ENCODE measurements around the gene NDUFB10.
"Not testable (repeated sequence)": the region's sequence is repeated elsewhere in the genome, so short reads cannot be mapped to it uniquely, and the experiment has no call there.

Gene NDUFB10

DNA sequence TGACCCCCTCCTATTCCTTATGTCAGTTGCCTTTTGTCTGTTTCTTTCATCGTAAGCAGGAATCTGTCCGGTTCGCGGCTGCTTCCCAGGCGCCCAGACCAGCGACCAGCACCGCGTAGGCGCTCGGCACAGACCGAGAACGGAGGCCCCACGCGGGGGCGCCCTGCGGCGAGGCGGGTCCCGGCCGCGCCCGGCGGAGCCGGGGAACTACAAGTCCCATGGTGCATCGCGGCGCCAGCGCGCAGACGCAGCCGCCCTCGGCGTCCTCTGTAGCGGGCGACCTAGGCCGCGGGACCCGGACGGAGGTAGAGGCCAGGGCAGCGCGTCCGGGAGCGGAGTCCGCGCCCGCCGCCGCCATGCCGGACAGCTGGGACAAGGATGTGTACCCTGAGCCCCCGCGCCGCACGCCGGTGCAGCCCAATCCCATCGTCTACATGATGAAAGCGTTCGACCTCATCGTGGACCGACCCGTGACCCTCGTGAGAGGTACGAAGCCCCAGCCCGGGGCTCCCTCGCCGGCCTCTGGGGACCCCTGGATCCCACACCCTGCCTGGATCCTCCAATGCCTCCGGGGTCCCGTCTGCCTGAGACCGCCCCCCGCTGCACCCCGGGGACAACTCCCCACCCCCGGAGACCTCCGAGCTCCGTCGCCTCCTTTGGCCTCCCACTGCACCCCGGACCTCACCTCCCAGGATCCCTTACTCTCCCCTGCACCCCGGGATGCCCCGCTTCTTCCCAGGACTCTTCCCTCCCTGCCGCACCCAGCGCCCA lies at the start of gene NDUFB10:
TSS of gene NDUFB10 (plus strand) at position 270 of the 771 bp plus-strand sequence. CDS start at position 357, 87 bp downstream.
- peak within 1 kb of the TSS; percentile 44 to 96 (median 89) for H3K27ac ChIP-seq
- peak within 1 kb of the TSS; percentile 50 to 91 (median 69) for H3K4me3 ChIP-seq

DNA sequence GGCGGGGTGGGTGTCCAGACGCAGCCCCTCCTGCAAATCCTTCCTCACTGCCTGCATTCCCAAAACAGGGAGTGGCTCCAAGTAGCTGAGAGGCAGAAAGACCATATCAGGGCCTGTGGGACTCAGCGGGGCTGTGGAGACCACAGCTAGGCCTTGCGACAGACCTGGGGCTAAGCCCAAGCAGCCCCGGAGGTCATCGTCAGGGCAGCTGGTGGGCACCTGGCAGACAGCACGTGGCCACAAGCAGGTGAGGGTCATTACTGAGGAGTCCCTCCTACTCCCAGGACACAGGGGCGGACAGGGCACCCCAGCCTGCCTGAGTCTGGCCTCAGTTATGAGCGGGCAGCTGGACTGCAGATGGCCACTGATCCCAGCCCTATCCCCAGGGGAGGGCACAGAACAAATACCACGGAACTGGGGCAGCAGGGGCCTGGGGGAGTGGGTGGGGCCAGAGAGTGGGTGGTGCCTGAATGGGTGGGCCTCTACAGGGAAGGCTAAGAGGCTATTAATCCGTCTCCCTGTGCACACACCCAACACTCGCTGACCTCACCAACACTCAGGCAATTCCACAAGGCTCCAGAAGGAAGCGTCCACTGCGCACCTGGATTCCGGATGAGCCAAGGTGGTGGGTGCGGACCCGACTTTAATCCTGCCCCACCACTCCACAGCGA lies 49.6 kb upstream of the NDUFB10 start:
- Histone ChIP-seq H3K4me3 (no peak overlapping the region), H3K27ac (peak overlapping the region in 6 of 21 experiments; percentile 6 to 55 (median 32))

DNA sequence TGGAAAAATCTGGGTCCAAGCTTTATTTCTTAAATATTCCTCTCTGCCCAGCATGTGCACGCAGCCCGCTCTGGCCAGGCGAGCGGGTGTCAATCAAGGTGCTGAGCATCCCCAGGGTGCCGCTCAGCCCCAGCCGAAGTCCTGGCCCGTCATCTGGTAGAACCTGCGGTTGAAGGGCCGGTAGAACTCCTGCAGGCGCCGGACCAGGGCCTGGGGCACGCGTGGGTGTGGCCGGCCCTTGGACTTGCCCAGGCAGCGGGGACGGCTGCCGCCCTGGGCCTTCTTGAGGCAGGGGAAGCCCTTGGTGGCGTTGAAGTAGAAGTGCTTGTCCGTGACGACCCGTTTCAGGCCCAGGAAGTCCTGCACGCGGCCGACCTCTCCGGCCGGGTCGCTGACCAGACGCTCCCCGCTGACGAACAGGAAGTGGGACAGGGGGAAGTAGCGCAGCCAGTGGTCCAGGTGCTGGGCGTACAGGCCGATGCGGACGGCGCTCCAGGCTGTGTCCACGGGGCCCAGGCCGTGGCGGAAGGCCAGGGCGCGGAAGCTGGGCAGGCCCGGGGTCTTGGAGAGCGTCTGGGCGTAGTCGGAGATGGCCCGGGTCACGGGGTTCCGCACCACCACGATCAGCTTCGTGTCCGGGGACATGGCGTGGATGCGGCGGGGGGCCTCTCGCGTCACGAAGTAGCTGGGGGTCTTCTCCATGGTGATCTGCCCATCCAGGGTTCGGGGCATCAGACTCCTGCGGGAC lies 47.7 kb upstream of the NDUFB10 start:
- Histone ChIP-seq H3K27ac (peak overlapping the region in 2 of 21 experiments; percentile 21 to 28), H3K4me3 (no peak overlapping the region)

DNA sequence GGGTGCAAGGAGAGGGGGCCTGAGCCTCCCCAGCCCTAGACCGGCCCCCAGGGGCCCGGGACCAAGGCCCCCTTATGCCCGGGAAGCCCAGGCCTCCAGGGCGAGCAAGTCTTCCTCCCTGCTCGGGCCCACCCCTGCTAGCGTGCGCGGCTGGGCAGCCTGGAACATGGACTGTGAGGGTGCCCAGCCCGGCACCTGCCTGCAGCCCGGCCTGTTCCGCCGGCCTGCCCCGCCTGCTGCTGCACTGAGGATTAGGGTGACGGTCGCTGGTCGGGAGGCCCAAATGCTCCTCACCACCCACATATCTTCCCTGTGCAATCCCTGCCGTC lies 47.2 kb upstream of the NDUFB10 start:
- no peak overlapping the region for H3K4me3 ChIP-seq
- peak overlapping the region in 3 of 21 experiments; percentile 21 to 42 (median 28) for H3K27ac ChIP-seq

DNA sequence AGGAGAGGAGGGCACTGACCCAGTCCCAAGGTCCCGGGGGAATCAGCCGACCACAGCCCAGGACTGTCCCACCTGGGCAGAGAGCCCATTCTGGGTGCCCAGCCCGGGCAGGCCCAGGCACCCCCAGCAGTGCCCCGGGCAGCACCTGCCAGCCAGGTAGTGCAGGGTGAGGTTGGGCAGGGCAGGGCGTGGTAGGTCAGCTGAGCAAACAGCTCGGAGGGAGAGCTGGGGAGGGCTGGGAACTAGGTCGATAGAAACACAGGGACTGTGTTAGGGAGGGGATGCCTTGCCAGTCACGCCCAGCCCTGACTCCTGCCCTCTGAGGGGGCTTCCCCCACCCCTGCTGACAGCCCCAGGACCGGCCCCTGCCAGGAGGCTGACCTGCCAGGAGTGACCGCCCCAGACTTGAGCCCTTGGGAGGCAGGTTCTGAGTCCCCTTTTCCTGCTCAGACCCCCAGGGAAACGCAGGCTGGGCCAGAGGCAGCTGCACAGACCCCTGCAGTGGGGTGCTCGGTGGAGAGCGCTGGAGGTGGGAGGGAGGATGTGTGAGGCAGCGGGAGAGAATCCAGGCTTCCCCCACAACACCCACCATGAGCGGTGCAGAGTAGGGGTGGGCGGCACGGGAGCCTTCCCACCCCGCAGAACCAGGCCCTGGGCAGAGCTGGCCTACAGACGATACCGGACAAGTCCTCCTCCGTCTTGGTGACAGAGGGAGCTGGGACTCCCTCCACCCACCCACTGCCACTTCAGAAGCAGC lies 45.8 kb upstream of the NDUFB10 start:
- Histone ChIP-seq H3K4me3 (no peak overlapping the region), H3K27ac (peak overlapping the region in 13 of 21 experiments; percentile 33 to 80 (median 58))

DNA sequence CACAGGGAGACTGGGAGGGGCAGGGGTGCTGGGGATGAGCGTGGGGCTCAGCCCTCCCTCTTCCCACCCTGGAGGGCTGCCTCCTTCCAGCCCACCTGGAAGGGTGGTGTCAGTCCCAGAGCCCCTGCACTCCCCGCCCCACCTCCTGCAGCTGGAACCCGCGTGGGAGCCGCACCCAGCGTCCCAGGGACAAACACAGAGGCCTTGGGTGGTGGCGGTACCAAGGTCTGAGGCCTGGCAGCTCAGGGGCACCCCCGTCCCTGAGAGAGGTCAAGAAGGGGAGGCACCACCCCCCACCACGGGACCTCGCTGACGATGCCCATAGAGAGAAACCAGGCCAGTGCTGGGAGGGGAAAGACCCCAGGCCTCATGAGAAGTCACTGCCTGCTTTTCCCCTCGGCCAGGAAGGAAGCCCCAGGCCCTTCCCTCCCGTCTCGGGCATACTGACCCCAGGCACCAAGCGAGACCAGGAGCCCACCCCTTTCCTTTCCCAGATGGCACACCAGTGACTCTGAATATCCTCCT lies 45.2 kb upstream of the NDUFB10 start:
- Histone ChIP-seq H3K27ac (peak overlapping the region in 13 of 21 experiments; percentile 33 to 80 (median 57)), H3K4me3 (no peak overlapping the region)

DNA sequence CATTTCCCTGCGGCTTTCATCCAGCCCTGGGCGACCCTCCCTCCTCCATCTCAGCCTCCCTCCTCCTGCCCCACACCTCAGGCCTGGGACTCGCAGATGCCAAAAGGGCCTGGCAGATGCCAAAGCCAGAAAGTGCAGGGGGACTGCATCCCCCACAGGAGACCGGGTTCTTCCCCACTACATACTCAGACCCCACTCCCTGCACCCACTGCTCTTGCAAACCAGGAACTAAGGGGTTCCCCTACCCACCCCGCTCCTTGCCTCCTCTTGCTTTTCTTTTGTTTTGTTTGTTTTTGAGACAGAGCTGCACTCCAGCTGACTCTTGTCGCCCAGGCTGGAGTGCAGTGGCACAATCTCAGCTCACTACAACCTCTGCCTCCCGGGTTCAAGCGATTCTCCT lies 44.4 kb upstream of the NDUFB10 start:
- Histone ChIP-seq H3K27ac (peak overlapping the region in 5 of 21 experiments; percentile 14 to 80 (median 48)), H3K4me3 (no peak overlapping the region)

DNA sequence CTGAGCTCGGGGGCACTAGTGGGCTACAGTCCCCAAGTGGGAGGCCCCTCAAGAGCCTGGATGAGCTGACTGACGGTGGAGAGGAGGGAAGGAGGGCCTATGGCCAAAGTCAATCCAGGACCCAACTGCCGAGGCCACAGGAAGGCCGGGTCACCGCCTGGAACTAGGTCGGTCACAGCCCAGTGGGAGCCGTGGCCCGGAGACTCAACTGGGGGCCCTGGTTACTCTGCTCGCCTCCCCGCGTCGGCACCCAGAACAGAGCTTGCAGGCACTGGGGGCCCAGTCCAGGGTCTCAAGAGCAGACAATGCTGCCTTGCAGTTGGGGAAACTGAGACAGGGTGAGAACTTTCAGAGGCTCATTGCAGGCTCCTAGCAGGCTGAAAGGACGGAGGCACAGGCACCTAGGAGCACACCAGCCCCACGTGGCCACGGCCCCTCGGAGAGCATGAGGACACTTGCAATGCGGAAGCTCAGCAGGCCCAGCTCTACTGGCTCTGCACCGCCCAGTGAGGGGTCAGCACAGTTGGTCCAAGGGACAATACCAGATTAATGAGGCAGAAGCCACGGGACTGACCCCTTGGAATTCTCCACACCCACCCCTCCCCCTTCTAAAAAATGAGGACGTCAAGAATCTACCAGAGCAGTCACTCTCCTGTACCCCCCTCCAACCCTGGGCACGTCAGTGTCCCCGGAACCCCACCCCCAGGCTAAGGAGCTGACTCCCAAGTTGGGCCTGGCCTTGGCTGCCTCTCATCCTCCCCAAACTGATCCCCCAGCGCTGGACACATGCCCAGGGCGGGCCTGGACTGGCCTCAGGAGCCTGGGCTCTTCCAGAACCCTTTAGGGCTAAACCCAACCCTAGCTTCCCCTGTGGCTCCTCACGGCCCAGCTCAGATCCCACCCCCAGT lies 43.4 kb upstream of the NDUFB10 start:
- peak overlapping the region in 2 of 7 experiments; percentile 5 to 41 for H3K4me3 ChIP-seq
- peak overlapping the region in 4 of 21 experiments; percentile 11 to 65 (median 36) for H3K27ac ChIP-seq

DNA sequence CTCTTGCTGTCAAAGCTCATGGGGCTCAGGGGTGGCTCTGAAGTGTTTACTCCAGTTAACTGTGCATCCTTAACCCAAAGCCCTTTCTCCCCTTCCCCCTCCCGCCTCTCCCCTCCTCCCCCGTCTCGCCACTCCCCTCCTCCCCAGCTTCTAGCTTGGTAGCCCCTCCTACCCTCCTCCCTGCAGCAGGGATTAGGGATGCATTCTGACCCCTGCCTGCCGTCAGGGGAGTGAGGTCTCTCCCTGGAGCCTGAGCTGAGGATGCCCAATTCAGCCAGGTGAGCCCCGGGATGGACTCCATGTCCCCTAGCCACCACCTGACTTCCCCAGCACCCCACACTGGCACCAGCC lies 42.7 kb upstream of the NDUFB10 start:
- Histone ChIP-seq H3K4me3 (peak overlapping the region in 3 of 7 experiments; percentile 5 to 41 (median 30)), H3K27ac (peak overlapping the region in 6 of 21 experiments; percentile 11 to 65 (median 24))

DNA sequence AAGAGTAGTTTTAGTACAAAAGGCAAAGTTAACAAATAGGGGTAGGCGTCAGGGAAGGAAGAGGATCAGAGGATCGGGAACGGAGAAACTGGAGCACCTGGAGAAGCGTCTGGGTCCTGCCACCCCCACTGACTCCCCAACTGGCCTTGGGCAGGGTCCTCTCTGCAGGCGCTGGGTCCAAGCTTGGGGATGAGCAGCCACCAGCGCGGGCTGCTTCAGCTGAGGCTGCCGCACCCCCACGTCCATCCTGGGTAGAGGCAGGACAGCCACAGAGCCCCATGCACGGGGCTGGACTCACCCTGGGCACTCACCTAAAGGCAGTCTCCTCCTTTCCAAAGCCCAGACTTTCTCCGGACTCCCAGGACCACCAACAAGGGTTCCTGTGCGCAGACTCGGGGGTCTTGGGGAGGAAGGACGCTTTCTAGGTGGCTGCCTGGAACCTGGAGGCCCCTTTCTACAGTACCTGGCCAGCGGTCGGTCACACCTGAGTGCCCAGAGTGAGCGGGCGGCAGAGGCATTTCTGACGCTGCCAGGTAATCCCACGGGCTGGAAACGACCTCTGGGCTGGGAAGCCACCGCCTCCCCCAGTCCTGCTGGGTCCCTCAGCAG lies 42.2 kb upstream of the NDUFB10 start:
- Histone ChIP-seq H3K27ac (peak overlapping the region in 10 of 21 experiments; percentile 4 to 65 (median 26)), H3K4me3 (peak overlapping the region in 5 of 7 experiments; percentile 14 to 41 (median 27))

DNA sequence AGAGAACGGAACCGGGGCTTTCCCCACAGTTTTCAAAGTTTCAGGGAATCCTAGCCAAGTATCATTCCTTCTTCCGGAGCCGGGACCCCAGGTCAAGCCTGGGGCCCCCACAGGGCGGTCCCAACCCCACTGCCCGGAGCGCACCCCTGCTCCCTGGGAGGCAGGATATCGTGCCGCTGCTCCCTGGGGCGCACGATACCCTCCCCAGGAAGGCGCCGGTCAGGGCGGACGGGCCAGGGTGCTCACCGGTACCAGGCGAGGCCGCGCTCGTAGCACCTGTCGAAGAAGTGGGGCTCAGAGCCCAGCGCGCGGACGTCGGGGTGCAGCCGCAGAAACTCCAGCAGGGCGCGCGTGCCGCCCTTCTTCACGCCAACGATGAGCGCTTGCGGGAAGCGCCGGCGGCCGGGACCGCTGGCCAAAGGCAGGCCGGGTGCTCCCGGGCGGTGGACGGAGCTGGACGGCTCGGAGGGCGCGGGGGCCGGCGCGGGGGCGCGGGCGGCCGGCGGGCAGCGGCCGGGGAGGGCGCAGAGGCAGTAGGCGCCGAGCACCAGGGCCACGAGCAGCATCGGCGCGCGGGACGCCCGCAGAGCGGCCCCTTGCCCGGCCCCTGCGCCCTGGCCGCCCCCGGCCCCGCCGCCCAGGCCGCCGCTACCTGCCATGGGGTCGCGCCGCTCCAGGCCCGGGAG lies 41.5 kb upstream of the NDUFB10 start:
- Histone ChIP-seq H3K27ac (peak overlapping the region in 10 of 21 experiments; percentile 4 to 65 (median 26)), H3K4me3 (peak overlapping the region in 5 of 7 experiments; percentile 14 to 41 (median 27))

DNA sequence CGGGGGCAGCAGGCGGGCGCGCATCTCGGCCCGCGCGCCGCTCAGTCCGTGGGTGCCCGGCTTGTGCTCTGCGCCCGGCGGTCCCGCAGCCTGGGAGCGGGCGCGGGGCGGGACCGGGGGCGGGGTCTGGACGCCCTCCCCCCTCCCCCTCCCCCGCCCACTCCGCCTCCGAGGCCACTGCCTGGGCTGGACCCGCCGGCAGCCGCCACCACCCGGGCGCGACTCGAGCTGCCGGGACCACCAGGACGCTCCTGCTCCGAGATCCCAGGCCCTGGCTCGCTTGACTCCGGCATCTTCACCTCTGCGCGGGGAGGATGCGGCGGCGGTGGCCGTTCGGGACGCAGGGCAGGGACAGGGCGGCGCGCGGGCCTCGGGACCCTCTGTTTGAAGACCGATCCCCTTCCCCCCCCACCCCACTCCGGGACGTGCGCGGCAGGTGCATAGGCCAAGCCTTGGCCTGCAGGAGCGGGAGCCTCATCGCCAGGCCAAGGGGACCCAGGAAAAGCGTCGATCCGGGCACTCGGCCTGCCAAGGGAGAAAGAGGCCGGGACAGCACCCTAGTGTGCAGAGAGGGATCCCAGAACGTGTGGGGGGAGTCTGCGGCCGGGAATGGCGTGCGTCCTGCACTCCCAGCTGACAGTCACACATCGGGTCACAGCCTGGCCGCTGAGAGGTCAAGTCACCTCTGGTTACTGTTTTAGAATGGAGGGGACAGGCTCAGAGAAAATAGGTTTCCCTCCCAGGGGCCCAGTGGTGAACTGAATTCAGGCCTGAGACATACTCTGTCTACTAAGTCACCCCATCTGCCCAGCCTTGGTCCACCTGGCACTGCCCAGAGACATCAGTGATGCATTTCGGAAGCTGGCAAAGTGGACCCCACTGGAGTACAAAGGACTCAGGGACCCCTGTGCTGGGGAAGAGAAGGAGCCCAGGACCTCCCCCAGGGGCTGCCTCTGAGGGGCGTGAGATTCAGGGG lies 40.7 kb upstream of the NDUFB10 start, which contains the start of gene HS3ST6:
TSS of gene HS3ST6 (minus strand) at position 65 of the 976 bp plus-strand sequence. CDS start 92 bp downstream, outside the sequence.
- H3K4me3 ChIP-seq: peak within 1 kb of the TSS; percentile 13 to 41 (median 21)
- H3K27ac ChIP-seq: peak within 1 kb of the TSS in 11 of 21 experiments; percentile 4 to 69 (median 39)

DNA sequence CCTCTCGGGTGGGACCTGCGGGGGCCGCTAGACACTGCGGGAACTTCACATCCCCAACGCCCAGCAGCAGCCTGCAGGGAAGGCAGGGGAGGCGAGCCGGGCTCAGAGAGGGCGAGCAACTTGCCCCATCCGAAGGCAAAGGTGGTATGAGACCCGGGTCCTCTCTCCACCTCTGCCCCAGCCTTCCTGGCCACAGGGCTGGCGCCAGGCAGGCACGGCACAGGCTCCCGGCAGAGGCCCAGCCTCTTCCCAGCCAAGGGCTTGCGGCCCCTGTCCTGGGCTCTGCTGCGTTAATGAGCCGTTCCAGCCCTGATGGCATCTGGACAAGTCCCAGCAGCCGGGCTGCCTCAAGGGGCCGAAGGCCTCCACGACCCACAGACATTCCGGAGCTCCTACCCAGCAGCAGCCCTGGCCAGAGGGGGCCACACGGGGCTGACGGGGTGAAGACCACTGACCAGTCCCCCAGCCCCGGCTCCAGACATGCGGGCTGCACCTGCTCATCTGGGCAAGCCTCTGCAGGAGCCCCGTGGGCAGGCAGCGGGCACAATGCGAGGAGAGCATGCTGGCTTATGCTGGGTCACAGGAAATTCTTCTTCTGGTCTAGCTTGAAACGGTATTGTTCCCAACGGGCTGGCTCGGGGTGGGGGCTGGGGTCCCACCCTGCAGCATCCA lies 39.9 kb upstream of the NDUFB10 start:
- Histone ChIP-seq H3K4me3 (peak overlapping the region in 1 of 7 experiments; percentile 41), H3K27ac (peak overlapping the region in 1 of 21 experiments; percentile 3)

DNA sequence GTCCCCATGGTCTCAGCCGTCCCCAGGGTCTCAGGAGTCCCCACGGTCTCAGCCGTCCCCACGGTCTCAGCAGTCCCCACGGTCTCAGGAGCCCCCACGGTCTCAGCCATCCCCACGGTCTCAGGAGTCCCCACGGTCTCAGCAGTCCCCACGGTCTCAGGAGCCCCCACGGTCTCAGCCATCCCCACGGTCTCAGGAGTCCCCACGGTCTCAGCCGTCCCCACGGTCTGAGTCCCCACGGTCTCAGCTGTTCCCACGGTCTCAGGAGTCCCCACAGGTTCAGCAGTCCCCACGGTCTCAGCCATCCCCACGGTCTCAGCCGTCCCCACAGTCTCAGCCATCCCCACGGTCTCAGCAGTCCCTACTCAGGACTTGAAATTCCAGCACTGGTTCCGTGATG lies 39.2 kb upstream of the NDUFB10 start:
- not testable (repeated sequence) for H3K27ac ChIP-seq, H3K4me3 ChIP-seq

DNA sequence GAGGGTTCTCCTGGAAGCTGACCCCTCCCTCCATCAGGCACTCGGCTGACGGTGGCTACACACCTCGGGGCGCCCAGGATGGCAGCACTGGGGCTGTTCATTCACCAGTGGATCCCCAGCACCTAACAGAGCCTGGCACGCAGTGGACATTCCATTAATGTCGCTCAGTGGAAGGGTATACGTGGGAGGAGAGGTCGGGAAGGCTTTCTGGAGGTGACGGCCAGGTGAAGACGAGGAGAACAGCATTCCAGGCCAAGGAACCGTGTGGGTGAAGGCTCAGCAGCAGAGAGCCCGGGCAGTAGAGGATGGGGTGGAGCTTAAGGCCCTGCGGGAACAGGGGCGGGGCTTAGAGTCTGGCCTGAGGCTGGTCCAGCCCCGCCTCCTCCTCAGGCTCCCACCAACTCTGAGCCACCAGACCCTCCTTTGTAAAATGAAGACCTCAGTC lies 38.6 kb upstream of the NDUFB10 start:
- Histone ChIP-seq H3K4me3 (no peak overlapping the region), H3K27ac (no peak overlapping the region)
